Keratinocyte (primary cell): ENCODE data around the gene REPS2. TPM values are rescaled to one million over a fixed set of nuclear protein-coding genes. Genes with fewer than 3 reads are reported as not detected.

Source experiments
- DNase-seq: peaks from one replicate; pipeline ENCODE4 v3.0.0-alpha.2; 2011; ENCODE audit warnings: low read depth, missing footprints, low spot score
- FAIRE-seq: peaks from 2 replicates; lab custom pipeline; 2011; peaks lifted over from hg19 to GRCh38; lab: Jason Lieb, UNC
- H2AFZ ChIP-seq: 2 replicates; pipeline ENCODE4 v1.6.0; 2012; ENCODE audit warnings: low read length, control low read depth, inconsistent platforms; ENCODE audit not compliant: control insufficient read depth
- H3K27ac ChIP-seq: 2 replicates; pipeline ENCODE4 v1.5.1; 2011; ENCODE audit warnings: low read length; ENCODE audit not compliant: control insufficient read depth, insufficient read depth
- H3K27me3 ChIP-seq: 3 replicates; pipeline ENCODE4 v1.6.0; 2011; ENCODE audit warnings: low read length; ENCODE audit not compliant: control insufficient read depth, insufficient read depth; ENCODE audit errors: extremely low read depth
- H3K36me3 ChIP-seq, 2 experiments: 2 replicates in 1 of 2; 3 replicates in 1 of 2; pipeline ENCODE4 v1.5.1; 2011; ENCODE audit warnings: low read length in 2 of 2, mild to moderate bottlenecking in 1 of 2; ENCODE audit not compliant: control insufficient read depth in 2 of 2, insufficient read depth in 2 of 2; ENCODE audit errors: extremely low read depth in 1 of 2
- H3K4me1 ChIP-seq: 3 replicates; pipeline ENCODE4 v1.5.1; 2011; ENCODE audit warnings: low read length; ENCODE audit not compliant: control insufficient read depth, insufficient read depth; ENCODE audit errors: extremely low read depth
- H3K4me2 ChIP-seq: 3 replicates; pipeline ENCODE4 v1.6.0; 2011; ENCODE audit warnings: low read depth, low read length; ENCODE audit not compliant: control insufficient read depth, insufficient read depth; ENCODE audit errors: extremely low read depth
- H3K4me3 ChIP-seq, 3 experiments: fragments of 200-600 bp in 1 of 3; sonication (generic) in 1 of 3; 2 replicates in 2 of 3; 3 replicates in 1 of 3; pipeline ENCODE4 v1.5.1; 2011 to 2016; ENCODE audit warnings: low read length in 3 of 3, mild to moderate bottlenecking in 3 of 3, control low read depth in 2 of 3, inconsistent platforms in 1 of 3, low read depth in 1 of 3, mixed read lengths in 1 of 3, mixed run types in 1 of 3, moderate library complexity in 1 of 3; ENCODE audit not compliant: control insufficient read depth in 2 of 3, insufficient read depth in 2 of 3; ENCODE audit errors: extremely low read depth in 1 of 3
- H3K79me2 ChIP-seq: 2 replicates; pipeline ENCODE4 v1.6.0; 2012; ENCODE audit warnings: low read length; ENCODE audit not compliant: control insufficient read depth, insufficient read depth
- H3K9ac ChIP-seq: 3 replicates; pipeline ENCODE4 v1.6.0; 2011; ENCODE audit warnings: low read length; ENCODE audit not compliant: control insufficient read depth, insufficient read depth; ENCODE audit errors: extremely low read depth
- H3K9me1 ChIP-seq: 3 replicates; pipeline ENCODE4 v1.6.0; 2011; ENCODE audit warnings: low read length; ENCODE audit not compliant: control insufficient read depth, insufficient read depth; ENCODE audit errors: extremely low read depth
- H3K9me3 ChIP-seq: 2 replicates; pipeline ENCODE4 v1.5.1; 2012; ENCODE audit warnings: low read depth, low read length; ENCODE audit not compliant: control insufficient read depth
- H4K20me1 ChIP-seq: 3 replicates; pipeline ENCODE4 v1.6.0; 2011; ENCODE audit warnings: low read length; ENCODE audit not compliant: control insufficient read depth, insufficient read depth; ENCODE audit errors: extremely low read depth
- CTCF ChIP-seq, 3 experiments: IDR thresholded peaks in 1 of 3; conservative IDR thresholded peaks in 1 of 3; optimal IDR thresholded peaks in 1 of 3; 2 replicates in 2 of 3; 3 replicates in 1 of 3; pipeline versions ENCODE3 to v1.5.1; 2011; ENCODE audit warnings: low read length in 3 of 3, mild to moderate bottlenecking in 3 of 3, moderate library complexity in 2 of 3, control low read depth in 1 of 3, inconsistent platforms in 1 of 3; ENCODE audit not compliant: insufficient read depth in 2 of 3; ENCODE audit errors: extremely low read depth in 1 of 3
- EZH2 ChIP-seq: IDR thresholded peaks from one replicate; pipeline ENCODE4 v1.6.1; 2012; ENCODE audit warnings: inconsistent platforms, mild to moderate bottlenecking, low read length, moderate library complexity
- dilution Hi-C: fragments of 300-500 bp; cut with MboI; formaldehyde crosslinking; loops from one replicate; pipeline ENCODE4 v1.7.0; 2020; ENCODE audit warnings: low sequenced_read_pairs; ENCODE audit not compliant: extremely low pct_ligation_motif_present
- polyA plus RNA-seq, 5 experiments: library from polyadenylated mRNA; depleted of rRNA in 3 of 5; stranded (reverse) in 3 of 5; stranded (forward) in 1 of 5; unstranded in 1 of 5; fragments of >200 nt; gene quantifications; 1 replicate in 1 of 5; 2 replicates in 3 of 5; 3 replicates in 1 of 5; pipeline versions ENCODE4 v1.2.1 to v1.2.3, GENCODE V29; 2011 to 2012; ENCODE audit warnings: missing spikeins in 2 of 5, low read depth in 1 of 5, low replicate concordance in 1 of 5

Gene REPS2
- polyA plus RNA-seq, 1 donor (not counting 4 experiments of a cell fraction or from before 2014, with no cell fraction given): 2.4 TPM

DNA sequence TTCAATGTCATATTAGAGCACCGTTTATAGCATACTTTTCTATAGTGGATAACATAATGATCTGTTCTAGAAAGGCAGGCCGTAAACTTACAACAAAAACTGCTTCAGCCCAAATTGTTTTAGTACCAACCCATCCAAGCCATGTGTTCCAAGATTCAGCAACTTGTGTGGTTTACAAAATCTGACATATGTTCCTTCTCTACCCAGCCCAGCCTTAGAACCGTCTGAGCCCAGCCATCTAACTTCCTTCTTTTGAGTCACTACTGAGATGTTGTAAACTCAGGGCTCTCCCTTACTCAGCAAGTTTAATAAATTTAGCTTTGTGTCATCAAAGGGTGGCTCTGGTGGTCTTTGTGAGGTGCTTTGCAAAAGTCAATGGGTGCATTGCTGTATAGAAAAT is 32.4 kb upstream of the REPS2 start:
- Histone ChIP-seq H3K9ac (no peak overlapping the region), H3K27ac (no peak overlapping the region), H3K4me3 (no peak overlapping the region), H3K27me3 (peaks cover 2% of the 10 kb centered on the region), H2AFZ (no peak overlapping the region), H3K9me3 (no peaks in the 10 kb centered on the region), H4K20me1 (no peaks in the 10 kb centered on the region), H3K79me2 (no peaks in the 10 kb centered on the region), H3K4me2 (no peak overlapping the region), H3K9me1 (peaks cover 2% of the 10 kb centered on the region), H3K36me3 (no peaks in the 10 kb centered on the region), H3K4me1 (peaks cover 2% of the 10 kb centered on the region)
- FAIRE-seq (no peak), DNase-seq (no peak)
- dilution Hi-C loops: no loop called here
- TF ChIP-seq CTCF (optimal IDR thresholded peaks at IDR 0.05 in 1 of 3, IDR thresholded peaks at IDR 0.05 in 1 of 3, conservative IDR thresholded peaks at IDR 0.05 in 1 of 3; ENCODE audit: extremely low read depth in 1 of 3, insufficient read depth in 2 of 3, low read length in 3 of 3): no peak
- no peak for TF ChIP-seq EZH2

DNA sequence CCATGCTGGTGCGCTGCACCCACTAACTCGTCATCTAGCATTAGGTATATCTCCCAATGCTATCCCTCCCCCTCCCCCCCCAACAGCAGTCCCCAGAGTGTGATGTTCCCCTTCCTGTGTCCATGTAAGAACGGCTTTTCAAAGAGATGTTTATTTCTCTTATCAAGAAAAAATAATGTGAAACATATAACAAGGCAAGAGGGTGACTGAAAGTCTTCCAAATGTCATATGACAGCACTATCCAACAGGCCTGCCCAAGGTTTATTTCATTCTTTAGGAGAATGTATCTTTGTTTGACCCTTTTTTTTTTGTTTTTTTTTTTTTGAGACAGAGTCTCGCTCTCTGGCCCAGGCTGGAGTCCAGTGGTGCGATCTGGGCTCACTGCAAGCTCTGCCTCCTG is 29.9 kb upstream of the REPS2 start:
- no peaks in the 10 kb centered on the region for H4K20me1 ChIP-seq

More for the DNA sequence above, 29.9 kb upstream of the REPS2 start:
- H3K9ac ChIP-seq: no peak overlapping the region
- H2AFZ ChIP-seq: no peak overlapping the region
- DNase-seq (no peak), FAIRE-seq (no peak)
- H3K27me3 ChIP-seq: peaks cover 8% of the 10 kb centered on the region
- TF ChIP-seq EZH2: no peak
- no peak for TF ChIP-seq CTCF (optimal IDR thresholded peaks at IDR 0.05 in 1 of 3, IDR thresholded peaks at IDR 0.05 in 1 of 3, conservative IDR thresholded peaks at IDR 0.05 in 1 of 3; ENCODE audit: extremely low read depth in 1 of 3, insufficient read depth in 2 of 3, low read length in 3 of 3)
- no peaks in the 10 kb centered on the region for H3K9me3 ChIP-seq
- dilution Hi-C loops: no loop called here
- no peak overlapping the region for H3K4me3 ChIP-seq
- H3K9me1 ChIP-seq: peaks cover 2% of the 10 kb centered on the region
- no peak overlapping the region for H3K27ac ChIP-seq
- H3K36me3 ChIP-seq: no peaks in the 10 kb centered on the region
- H3K4me2 ChIP-seq: no peak overlapping the region
- peaks cover 2% of the 10 kb centered on the region for H3K4me1 ChIP-seq
- H3K79me2 ChIP-seq: no peaks in the 10 kb centered on the region
